Measurements from ENCODE around the gene SLC37A1. TPM values are rescaled to one million over a fixed set of nuclear protein-coding genes. Genes with fewer than 3 reads are reported as not detected.

Gene SLC37A1
- total RNA-seq, 1 donor from 2014 or later = 24.5 TPM

DNA sequence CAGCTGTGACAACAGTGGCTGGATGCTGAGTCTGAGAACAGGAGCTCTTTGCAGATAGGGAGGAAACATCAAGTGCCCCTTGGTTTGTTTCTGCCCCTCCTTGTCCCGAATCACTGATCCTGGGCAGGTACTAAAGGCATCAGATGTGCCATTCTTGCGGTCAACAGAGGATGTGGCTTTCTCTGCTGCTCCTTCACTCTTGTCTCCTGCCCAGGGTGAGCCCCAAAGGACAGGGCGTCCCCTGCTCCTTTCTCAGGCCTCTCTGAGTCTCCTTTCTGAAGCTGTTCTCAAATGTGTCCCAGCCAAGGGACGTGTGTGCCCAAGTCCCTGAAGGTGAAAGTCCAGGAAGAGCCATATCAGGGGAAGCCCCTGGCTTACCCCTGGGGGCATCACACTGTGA lies 31.7 kb downstream of the SLC37A1 start:
- no peak for DNase-seq

DNA sequence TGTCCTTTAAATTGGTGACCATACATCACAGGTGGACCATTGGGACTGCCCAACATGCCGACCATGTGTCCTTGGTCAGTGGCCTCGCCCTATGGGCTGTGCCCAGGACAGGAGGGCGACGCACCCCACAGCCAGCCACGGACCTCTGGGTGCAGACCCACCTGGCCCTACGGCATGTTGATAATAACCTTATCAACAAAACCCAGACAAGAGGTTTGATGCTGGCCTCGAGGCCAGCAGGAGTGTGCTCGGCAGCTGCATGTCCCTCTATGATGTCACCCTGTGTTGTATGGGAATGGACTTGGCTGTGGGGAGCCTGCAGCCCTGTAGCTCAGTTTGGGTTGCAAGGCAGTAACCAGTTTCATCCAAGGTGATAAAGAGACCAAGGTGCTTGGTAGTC lies 32.1 kb downstream of the SLC37A1 start:
- no peak for DNase-seq

GRCh38 chr21:42546433-42546832 lies 32.8 kb downstream of the SLC37A1 start:
- no peak for DNase-seq

DNA sequence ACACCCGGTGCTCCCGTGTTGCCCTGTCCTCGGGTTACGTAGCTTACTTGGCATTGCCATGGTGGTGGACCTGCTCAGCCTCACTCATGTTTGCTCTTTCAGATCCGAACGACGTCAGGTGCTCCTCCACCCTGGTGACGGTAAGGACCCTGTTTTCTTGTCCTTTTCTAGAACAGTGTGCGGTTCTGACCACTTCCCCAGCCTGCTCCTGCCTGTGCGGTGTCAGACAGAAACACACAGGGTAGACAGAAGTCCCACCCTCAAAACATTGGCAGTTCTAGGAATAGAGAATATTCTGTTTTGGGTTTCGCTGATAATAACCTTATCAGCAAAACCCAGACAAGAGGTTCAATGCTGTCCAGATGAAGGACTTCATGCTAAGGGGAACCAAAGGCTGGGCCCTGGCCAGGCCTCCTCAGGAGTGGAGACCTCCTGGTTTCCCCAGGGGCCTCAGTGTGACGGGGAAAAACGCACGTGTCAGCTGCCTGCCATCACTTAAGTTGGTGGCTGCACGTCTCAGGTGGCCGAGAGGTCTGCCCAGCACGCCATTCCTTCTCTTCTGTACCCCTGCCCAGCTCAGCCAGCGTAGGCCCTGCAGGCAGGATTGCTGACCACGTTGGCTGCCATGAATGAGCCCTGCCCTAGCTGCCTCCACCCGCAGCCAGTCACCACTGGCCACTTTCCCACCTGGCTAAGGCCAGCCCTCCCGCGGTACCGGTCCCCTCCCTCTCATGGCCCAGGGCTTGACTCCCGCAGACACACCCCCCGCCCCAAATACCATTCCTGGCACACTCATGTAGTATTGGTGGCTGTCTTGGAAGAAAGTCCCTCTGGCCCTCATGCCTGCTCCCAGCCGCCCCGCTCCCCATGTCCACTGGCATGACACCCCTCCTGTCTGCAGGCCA lies 33.6 kb downstream of the SLC37A1 start:
- DNase-seq = no peak

GRCh38 chr21:42547906-42548365 lies 34.3 kb downstream of the SLC37A1 start:
- DNase-seq = no peak

- no peak for DNase-seq
These were observed 35.2 kb downstream of the SLC37A1 start for GRCh38 chr21:42548687-42549406.

DNA sequence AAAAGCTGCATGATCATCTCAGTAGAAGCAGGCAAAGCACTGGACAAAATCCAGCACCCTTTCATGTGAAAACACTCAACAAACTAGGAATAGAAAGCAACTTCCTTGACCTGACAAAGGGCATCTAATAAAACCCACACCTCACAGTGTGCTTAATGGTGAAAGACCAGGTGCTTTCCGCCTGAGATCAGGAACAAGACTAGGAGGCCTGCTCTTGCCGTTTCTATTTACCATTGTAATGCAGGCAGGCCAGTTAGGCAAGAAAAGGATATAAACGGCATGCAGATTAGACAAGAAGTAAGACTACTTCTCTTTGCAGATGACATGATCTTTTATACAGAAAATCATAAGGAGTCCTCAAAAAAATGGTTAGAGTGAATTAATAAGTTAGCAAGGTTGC lies 37.2 kb downstream of the SLC37A1 start:
- DNase-seq = no peak

DNA sequence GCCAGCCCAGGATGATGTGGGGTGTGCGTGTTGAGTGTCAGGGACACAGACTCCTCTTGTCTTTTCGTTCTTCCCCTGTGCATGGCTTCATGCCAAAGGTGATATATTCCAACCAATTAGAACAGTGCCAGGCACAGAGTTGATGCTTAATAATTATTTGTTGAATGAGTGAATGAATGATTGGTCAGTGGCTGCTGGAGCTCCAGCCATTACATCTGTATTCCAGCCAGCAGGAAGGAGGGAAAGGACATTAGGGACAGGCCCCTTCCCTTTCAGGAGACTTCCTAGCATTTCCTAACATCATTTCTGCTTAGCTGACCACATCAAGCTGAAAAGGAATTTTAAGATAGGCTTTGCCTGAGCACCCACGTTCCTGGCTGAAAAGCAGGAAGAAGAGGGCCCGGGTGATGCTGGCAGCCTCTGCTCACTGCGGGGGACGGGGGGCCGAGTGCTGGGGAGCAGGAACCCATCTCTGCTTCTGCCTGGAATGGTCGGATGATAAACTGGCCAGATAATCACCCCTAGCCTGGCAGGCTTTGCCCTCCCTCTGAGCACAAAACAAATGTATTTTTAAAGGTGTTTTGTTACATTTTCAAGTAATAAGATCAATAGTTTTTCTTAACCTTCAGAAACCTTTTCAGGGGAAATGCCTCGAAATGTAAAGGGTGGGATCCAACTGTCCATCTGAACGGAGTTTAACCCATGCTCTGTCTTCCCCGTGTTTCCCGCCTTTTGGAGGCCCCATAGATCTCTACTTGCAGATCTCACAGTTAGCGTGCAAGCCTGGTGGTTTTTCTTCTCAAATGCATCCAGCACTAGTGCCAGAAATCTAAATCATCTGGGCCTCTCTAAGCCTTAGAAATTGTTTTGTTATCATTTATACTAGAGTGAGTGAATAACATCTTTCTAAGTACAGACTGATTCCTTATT lies 39.0 kb downstream of the SLC37A1 start:
- no peak for DNase-seq

DNA sequence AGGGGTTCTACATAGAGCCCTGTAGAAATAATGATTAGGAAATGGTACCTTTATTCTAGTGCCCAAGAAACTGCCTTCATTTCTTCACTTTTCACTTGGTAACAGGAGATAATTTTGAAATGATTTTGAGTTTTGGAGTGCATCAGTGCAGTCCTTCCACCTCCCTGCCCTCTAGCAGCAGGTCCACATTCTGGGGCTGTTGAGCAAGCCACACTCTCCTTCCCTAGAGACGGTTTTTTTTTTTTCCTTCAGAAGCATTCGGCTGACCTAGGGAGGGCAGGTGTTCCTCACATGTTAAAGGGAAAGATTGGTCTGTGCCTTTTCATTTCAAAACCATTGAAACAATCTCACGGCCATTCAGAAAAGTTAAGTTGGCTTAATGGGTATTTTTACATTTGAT lies 39.8 kb downstream of the SLC37A1 start:
- DNase-seq = no peak

GRCh38 chr21:42554251-42554961 lies 40.8 kb downstream of the SLC37A1 start:
- peak; percentile 24 for DNase-seq

- DNase-seq = no peak
These were observed 42.2 kb downstream of the SLC37A1 start for GRCh38 chr21:42555756-42556438.

DNA sequence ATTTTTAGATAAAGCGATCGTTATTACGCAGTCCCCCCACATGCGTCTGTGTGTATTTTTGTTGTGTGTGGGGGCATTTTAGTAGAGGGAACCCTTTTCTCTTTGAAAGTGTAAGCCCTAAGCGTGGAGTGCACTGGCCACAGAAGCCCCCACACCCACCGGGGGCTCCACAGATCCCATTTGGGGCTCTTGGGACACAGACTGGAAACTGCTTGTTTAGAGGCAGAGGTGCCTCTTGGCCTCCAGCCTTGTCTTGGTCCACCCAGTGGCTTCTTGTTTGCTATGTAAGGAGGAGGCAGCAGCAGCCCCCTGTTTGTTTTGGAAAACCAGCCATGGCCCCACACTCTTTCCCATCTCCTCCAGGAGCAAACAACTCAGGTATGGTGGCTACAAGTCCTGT lies 42.8 kb downstream of the SLC37A1 start:
- DNase-seq = no peak

DNA sequence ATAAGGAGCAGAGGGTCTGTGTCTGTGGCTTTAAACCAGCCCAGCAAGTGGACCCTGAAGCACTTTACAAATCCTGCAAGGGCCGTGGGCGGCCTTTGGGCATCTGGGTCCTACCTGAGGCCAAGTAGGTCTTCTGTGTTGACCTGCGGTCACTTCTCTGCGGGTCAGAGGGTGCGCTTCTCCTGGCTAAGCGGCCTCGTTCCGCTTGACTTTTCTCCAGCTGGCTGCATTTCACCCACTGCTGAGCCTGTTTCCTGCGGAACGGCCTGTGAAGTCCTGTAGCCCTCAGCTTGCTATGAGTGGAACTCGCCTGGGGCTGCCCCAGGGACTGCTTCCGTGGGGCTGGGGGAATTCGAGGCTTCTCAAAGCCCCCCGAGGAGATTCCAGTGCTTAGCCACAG lies 43.3 kb downstream of the SLC37A1 start:
- no peak for DNase-seq

- no peak for DNase-seq
These were observed 43.8 kb downstream of the SLC37A1 start for GRCh38 chr21:42557420-42557819.

GRCh38 chr21:42558368-42558767 lies 44.7 kb downstream of the SLC37A1 start:
- DNase-seq = no peak

- no peak for DNase-seq
These were observed 45.2 kb downstream of the SLC37A1 start for GRCh38 chr21:42558846-42559245.

DNA sequence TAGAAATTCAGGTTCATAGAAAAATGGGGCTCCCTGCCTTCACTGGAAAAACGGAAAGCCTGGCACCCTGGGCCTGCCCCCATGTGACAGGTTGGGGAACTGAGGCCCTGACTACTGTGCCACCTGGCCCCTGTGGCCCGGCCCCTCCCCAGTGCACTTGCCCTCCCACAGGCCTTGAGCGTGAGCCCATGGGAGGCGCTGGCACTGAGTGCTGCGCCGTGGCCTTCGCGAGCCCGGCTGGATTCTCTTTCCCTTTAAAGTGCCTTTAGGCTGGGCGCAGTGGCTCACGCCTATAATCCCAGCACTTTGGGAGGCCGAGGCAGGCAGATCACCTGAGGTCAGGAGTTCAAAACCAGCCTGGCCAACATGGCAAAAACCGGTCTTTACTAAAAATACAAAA lies 45.7 kb downstream of the SLC37A1 start:
- DNase-seq = no peak

DNA sequence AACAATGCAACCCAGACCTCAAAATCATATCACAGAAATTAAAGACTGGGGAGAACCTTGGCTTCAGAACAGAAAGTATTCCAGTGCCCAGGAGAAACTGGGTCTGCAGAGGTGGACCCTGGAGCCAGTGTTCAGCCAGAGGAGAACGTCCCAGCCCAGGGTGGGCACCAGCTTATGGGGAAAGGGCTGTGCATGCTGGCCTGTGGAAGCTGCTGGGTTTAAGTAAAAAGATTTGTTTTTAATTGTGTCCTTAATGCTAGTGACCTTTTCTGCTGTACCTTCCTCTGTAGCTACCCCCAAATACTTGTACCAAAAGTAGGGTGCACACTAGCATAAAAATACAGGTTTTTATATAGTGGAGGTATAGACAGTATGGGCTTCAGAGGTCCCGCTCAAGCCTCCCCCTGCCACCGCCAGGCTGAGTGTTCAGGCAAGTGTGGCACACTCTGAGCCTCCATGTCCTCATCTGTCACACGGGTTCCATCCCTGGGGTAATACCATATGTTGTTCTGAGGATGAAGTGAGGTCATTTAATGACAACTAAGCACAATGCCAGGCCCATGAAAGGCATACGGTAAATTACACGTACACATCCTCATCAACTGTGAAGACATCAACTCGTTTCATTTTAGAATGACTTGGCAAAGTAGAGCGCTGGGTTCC lies 47.0 kb downstream of the SLC37A1 start:
- no peak for DNase-seq

DNA sequence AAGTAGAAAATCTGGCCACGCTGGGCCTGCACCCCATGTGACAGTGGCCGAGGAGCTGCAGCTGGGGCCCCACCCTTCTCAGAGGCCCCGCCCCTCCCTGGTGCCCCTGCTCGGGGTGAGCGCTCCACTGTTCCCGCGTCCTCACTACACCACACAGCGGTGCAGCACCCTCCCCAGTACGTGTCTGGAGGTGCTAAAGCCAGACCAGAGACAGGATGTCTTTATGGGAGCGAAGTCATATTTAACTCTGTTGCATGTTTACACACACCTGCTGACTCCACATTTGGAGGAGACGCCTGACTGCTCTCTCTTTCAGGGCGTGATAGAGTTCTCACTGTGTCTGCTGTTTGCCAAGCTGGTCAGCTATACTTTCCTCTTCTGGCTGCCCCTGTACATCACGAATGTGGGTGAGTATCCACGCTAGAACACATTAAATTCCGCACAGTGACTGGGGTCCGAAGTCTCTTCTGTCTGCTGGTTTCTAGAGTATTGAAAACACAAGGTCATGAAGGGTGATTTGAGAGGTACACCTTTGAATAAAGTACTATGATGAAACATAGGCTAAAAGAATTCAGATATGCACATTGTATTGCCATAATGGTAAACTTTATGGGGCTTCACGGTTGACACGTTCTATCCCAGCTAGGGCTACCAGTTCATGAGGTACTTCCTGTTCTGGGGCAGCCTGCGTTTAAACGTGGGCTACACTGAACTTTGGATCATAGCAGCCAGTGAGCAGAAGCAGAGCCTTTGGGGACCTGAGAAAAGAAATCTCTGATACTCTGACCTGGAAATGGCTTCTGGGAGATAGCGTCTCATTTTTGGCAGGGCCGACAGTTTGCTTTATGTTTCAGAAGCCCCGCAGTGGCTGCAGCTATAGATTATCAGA lies 48.4 kb downstream of the SLC37A1 start:
- DNase-seq = no peak

DNA sequence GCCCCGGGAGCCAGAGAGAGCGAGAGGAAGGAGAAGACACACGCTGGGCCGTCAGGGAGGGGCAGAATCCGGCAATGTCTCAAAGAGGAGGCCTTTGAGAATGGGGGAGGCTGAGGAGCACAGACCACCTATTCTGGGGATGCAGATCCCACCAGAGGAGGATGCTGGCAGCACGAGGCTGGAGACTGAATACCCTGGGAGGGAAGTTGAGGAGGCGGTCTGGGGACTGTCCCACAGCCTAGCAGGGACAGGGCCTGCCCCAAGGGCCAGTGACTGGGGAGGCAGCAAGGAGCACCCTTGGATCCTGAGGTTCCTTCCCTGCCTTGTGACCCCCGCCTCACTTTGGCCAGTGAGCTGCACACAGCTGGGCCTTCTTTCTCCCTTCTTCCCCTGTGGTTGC lies 49.2 kb downstream of the SLC37A1 start:
- DNase-seq = no peak
